ENCODE measurements around the gene DVL3.
A peak's percentile ranks its signal among the peaks of the same experiment; 100 is the strongest.

DVL3 gene

DNA sequence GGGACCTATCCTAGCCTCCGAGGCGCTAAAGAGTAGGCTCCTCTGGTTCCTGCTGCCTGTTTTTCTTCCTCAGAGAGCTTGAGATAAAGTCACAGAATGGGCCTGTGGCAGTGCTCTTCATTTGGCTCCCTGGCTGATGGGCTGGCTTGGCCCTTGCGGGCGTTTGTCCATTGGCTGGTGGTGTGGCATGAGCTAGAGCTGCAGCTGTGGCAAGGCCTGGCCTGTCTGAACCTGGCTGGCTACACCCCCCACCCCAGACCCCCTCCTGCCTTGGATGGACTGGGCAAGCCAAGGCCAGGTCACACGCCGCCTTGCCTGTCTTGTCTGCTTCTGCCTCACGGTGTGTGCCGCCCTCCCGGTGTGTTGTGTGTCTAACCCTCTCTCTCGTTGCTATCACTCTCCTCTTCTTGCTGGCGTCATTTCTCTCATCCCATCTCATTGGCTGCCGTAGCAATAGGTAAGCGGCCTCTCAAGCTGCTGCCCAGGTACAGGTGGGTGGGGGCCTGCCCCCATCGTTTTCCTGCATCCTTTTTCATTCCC is 22.7 kb downstream of the DVL3 start:
- no peak for DNase-seq

DNA sequence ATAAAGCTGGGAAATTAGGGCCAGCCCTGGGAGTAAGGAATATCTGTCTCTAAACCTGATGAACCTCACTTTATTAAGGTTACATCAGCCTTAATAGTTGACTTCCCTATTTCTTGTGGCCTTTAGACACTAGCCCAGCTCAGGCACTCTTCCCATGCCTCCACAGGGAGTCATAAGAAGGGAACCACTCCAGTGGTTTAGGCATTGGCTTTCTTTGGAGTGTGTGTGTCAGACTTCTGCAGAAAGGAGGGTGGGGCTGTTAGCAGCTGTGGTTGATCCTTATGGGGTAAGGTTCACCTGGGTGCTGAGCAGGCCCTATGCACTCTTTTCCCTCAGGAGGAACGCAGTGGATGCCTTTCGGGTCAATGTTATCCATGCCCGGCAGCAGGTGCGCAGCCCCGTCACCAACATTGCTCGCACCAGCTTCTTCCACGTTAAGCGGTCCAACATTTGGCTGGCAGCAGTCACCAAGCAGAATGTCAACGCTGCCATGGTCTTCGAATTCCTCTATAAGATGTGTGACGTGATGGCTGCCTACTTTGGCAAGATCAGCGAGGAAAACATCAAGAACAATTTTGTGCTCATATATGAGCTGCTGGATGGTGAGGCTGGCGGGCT is 23.5 kb downstream of the DVL3 start:
- DNase-seq: no peak

DNA sequence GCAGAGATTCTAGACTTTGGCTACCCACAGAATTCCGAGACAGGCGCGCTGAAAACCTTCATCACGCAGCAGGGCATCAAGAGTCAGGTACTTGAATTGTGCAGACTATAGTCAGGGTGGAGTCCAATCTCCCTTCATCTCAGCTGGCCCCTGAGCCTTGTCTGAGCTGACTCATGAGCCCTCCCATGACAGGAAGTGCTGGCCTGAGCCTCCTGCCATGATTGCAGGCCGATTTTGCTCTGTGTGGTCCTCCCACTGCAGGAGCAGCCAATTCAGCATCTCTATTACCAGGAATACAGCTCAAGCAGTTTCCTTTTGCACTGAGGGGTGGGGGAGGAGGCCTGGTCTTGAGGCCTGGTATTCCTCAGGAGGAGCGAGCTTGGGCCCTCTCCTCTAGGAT is 25.0 kb downstream of the DVL3 start:
- no peak for DNase-seq

DNA sequence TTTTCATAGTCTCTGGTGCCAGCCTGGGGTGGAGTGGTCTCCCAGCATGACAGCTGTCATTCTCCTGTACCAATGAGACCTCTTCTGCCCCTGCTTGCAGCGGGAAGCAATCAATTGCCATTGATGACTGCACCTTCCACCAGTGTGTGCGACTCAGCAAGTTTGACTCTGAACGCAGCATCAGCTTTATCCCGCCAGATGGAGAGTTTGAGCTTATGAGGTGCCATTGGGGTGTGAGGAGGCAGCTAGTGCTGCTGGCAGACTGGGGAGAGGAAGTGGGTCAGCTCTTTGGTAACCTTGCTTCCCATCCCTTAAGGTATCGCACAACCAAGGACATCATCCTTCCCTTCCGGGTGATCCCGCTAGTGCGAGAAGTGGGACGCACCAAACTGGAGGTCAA is 26.4 kb downstream of the DVL3 start:
- DNase-seq: no peak

DNA sequence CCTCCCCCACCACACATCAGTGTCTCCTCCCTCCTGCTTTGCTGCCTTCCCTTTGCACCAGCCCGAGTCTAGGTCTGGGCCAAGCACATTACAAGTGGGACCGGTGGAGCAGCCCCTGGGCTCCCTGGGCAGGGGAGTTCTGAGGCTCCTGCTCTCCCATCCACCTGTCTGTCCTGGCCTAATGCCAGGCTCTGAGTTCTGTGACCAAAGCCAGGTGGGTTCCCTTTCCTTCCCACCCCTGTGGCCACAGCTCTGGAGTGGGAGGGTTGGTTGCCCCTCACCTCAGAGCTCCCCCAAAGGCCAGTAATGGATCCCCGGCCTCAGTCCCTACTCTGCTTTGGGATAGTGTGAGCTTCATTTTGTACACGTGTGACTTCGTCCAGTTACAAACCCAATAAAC is 28.5 kb downstream of the DVL3 start:
- no peak for DNase-seq

DNA sequence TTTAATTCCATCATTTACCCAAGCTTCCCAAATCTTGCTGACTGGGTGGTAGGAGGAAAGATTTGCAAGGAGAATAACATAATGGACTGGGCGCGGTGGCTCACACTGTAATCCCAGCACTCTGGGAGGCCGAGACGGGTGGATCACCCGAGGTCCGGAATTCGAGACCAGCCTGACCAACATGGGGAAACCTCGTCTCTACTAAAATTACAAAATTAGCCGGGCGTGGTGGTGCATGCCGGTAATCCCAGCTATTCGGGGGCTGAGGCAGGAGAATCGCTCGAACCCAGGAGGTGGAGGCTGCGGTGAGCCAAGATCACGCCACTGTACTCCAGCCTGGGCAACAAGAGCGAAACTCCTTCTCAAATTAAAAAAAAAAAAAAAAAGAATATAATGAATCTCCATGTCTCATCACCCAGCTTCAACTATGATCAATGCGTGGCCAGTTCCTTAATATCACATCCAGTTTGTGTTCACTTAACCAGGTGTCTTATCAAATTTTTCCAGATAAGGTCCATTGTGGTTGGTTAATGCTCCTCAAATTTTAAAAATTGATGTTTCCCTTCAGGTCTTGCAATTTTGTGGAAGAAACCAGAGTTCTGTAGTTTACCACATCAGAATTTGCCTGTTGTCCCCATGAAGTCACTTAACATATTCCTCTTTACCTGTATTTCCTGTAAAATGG is 29.5 kb downstream of the DVL3 start:
- no peak for DNase-seq

DNA sequence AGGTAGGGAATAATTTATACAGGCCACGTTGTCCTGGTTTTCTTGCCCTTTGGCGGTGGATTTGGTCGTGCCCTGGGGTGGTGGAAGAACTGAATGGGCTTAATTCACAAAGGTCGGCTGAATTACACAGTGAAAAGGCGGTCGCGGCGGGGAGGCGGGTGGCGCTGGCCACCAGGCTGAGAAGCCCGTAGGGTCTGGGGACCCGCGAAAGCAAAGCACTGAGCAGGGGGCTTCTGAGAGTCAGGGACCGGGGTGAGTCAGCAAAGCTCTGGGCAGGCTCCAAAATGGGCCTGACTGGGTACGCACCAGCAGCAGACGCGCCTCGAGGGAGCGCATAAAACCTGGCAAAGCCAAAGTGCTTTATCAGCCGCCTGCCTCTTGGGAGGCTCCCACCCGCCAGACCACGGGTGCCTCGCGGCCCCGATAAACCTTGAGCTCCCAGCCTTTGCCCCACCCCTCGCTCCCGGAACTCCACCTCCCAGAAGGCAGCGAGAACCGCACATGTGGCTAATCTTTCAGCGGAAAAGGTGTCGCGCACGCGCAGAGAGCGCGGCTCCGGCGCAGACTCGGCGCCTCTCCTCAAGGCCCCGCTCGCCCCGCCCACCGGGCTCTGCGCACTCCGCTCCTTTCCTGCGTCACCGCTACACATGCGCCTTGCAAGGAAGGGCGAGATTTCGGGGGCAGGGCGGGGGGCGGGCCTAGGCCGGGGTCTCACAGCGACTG is 30.4 kb downstream of the DVL3 start:
- peak; percentile 99 for DNase-seq

DNA sequence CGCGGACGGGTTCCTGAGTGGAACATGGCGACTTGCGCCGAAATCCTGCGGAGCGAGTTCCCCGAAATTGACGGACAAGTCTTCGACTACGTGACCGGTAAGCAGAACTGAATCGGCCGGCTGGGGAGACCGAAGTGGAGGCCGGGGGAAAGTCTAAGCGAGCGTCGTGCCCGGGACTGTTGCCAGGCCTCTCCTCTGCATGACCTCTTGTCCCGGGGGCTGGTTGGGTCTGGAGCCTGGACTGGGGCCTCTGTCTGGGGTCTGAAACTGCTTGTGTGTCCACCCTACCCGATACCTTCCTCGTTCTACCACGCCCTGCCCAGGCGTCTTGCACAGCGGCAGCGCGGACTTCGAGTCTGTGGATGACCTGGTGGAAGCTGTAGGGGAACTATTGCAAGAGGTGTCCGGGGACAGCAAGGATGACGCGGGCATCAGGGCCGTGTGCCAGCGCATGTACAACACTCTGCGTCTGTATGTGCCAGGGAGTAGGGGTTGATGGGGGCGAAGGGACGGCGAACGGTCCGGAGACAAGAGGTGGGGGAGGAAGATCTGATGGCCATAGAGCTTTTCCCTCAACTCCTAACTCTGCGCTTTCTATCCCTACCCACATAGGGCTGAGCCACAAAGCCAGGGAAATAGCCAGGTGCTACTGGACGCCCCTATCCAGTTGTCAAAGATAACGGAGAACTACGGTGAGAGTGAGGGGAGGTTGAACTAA is 31.2 kb downstream of the DVL3 start, which contains the start of gene ABCF3:
TSS of gene ABCF3 (plus strand) at position 16 of the 718 bp plus-strand sequence. CDS start at position 25, 9 bp downstream.
- no peak for DNase-seq

DNA sequence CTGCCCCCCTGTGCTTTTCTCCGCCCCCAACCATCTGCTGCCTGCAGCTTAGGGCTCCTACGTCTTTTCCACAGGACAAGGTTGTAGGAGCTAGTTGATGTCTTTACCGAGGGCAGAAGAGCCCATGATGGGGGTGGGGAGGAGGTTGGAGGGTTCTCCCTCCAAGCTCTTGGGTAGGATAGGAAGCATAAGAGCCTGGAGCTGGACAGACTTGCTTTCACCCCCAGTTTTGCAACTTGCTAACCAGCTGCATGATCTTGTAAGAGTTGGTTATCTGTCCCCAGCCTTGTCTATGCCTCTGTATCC is 31.7 kb downstream of the DVL3 start:
- DNase-seq: no peak

DNA sequence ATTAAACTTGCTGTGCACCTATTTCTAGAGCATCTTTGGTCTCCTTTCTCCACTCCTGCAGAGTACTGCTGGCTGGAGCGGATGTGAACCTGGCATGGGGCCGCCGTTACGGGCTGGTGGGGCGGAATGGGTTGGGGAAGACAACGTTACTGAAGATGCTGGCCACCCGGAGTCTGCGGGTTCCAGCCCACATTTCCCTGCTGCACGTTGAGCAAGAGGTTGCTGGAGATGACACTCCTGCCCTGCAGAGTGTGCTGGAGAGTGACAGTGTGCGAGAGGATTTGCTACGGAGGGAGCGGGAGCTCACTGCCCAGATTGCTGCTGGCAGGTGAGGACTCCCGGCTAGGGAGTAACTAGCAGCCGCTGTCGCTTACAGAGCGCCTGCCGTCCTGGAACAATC is 32.9 kb downstream of the DVL3 start:
- DNase-seq: no peak

DNA sequence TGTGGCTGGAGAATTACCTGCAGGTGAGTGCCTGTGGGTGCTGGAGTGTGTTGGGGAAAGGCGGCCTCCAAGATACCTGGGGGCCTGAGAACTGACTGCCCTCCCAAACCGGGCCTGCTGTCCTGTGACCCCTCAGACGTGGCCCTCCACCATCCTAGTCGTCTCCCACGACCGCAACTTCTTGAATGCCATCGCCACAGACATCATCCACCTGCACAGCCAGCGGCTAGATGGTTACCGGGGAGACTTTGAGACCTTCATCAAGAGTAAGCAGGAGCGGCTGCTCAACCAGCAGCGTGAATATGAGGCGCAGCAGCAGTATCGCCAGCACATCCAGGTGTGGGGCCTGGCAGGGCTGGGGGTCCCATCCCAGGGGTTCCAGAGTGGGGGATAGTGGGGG is 34.2 kb downstream of the DVL3 start:
- DNase-seq: no peak

DNA sequence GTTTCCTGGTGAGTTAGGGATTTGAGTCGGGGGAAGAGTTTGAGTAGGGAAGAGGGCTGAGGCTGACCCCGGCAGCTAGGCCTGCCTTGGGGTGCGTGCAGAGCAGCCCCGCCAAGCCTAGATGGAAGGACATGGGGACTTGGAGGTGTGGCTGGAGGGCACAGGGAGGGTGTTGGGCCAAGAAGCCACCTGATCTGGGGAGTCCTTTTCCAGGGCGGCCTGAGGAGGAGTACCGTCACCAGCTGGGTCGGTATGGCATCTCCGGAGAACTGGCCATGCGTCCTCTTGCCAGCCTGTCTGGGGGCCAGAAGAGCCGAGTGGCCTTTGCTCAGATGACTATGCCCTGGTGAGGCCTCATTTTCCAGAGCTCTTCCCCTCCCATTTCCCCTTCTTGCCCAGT is 37.7 kb downstream of the DVL3 start:
- DNase-seq: no peak

DNA sequence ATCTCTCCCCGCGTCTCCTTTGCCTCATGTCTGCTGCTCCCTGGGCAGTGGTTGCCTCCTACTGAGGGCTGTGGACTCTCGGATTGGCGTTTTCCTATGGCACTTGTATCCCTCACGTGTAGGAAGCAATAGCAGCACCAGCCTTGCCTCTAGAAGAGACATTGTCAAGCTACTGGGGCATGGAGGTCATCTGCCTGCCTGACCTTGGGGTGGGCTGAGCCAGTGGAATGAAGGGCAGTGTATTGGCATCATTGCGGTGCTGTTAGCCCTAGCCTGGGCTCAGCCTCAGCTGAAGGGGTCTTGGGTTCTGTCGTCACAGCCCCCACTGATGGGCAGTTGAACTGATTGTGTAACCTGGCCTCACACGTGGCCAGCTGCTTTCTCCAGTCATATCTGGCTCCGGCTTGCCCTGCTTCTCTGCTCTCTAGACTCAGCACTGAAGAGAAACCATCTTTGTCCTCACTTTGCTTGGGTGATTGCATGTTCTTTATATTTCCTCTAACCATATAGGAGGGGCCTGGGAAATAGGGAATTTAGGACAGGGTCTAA is 38.9 kb downstream of the DVL3 start:
- no peak for DNase-seq

DNA sequence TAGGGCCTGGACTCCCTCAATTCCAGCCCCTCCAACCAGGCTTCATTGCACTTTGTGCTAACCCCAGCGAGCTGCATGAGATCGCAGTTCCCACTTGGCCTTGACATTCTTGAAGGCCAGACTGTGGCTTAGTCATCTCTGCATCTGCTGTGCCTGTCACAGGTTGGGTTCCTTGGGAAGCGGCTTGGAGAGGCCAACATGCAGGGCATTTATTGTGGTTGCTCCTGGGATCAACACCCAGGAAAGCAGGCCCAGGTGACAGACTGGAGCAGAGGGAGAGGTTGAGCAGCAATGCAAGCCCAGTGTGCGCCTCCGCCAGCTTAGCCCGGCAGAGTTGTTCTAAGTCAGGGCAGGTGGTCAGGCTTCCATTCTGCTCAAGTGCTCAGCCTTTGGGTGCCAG is 41.4 kb downstream of the DVL3 start:
- no peak for DNase-seq

DNA sequence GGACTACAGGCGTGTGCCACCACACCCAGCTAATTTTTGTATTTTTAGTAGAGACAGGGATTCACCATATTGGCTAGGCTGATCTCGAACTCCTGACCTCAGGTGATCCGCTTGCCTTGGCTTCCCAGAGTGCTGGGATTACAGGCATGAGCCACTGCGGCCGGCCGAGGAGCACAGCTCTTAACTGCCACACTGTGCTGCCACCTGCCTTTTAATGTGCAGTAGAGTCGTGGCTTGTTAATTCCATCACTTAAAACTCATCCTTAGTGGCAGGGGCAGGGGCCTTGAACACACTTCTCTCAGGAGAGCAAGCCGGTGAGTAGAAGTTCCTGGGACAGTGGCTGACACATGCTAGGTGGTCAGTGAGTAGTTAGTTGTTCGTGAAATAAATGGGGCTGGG is 43.3 kb downstream of the DVL3 start:
- no peak for DNase-seq

DNA sequence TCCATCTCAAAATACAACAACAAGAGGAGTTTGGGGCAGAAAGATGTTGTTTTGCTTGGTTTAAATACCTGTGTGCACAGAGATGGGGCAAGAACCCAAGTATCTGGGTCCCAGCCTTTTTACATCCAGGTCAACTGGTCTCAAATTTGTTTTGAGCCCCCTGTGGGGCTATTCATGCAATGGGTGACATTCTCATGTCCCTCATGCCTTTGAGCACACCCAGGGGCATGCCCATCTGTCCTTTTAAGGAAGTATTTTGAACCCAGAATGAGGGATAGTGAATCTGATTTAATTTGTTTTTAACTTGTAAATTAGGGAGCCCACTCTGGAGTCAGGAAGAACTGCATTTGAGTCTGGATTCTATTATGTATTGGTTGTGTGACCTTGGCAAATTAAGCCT is 45.6 kb downstream of the DVL3 start:
- DNase-seq: no peak

DNA sequence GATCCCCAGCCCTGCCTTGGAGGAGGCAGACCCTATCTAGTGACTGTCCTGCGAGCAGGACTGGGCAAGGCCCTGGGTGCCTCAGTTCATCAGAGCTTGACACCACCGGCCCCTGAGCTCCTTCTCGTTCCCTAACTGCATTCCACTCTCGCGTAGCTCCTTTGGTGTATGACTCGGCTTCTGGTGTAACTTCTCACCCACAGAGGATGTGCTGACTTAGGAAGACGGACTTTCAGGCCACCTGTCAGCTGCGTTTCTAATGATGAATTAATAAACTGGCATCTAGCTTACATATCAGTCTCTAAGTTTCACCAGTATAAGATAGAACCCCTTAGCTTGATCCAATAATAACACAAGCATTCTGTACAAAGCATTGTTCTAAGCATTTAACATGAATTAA is 48.3 kb downstream of the DVL3 start:
- DNase-seq: no peak

DNA sequence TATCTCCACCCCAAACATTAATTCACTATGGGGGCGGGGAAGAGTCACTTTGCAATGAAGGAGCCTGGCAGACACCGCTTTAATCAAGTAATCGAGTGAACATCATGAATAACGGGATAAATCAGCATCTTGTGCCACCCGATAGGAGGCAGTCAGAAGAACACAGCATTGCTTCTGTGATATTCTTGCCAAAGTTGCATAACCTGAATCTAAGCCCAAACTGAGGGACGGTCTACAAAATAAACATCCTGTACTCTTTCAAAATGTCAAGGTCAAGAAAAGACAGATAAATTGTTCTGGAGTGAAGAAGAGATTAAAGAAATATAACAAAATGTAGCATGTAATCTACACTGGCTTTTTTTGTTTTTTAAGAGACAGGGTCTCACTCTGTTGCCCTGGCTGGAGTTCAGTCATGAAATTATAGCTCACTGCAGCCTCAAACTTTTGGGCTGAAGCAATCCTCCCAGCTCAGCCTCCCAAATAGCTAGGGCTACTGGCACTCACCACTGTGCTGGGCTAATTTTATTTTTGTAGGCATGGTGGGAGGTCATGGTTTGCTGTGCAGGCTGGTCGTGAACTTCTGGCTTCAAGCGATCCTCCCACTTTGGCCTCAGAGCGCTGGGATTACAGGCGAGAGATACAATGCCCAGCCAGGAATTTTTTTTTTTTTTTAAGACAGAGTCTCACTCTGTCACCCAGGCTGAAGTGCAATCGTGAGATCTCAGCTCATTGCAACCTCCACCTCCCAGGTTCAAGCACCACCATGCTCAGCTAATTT is 54.2 kb downstream of the DVL3 start:
- DNase-seq: no peak

DNA sequence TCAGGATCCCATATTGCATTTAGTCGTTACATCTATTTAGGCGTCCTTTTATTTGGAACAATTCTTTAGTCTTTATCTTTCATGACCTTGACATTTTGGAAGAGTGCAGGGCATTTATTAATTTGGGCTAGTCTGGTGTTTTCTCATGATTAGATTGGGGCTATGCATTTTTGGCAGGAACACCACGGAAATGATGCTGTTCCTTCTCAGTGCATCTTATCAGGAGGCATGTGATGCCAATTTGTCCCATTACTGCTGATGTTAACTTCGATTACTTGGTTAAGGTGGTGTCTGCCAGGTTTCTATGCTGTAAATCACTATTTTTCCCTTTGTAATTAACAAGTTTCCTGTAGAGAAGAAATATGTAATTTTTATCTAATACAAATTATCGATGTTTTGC is 56.1 kb downstream of the DVL3 start:
- no peak for DNase-seq

DNA sequence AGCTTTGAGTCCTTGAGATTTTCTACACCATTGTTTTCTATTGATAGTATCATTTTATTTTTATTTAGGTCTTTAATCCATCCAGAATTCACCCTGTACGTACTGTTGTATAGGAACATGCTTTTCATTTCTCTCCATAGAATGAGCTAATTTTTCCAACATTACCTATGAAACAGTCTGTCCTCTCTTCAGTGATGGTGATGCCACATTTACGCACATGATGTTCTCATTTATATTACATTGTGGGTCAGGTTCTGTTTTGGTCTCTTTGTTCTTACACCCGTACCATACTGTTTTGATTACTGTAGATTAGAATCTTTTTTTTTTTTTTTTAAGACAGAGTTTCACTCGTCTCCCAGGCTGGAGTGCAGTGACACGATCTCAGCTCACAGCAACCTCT is 56.5 kb downstream of the DVL3 start:
- DNase-seq: no peak

DNA sequence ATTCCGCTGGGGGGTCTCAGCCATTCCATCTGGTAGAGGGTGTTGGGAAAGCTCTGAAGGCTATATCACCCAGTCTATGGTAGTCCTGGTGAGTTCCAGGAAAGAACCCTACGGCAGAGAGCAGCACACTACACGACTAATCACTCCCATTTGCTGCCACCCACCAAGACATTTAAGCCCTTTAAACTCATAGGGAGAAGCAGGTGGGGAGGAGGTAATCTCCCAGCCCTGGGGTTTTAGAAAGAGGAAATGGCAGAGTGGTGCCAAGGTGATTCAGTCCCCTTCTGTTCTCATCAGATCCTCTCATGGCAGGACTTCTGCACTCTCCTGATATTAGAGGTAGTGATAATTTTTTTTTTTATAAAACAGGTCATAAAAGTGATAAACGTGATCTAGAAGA is 63.6 kb downstream of the DVL3 start:
- no peak for DNase-seq

DNA sequence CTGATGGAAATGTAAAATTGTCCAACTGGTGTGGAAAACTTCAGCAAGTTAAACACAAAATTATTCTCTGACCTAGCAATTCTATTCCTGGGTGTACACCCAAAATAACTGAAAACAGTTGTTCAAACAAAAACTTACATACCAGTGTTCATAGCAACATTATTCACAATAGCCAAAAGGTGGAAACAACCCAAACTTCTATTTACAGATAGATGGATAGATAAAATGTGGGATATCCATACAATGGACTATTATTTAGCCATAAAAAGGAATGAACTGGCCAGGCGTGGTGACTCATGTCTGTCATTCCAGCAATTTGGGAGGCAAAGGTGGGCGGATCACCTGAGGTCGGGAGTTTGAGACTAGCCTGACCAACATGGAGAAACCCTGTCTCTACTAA is 67.3 kb downstream of the DVL3 start:
- DNase-seq: no peak
